Stromal cell of bone marrow (primary cell): Measurements from ENCODE around the gene GRB10.

Experiments
- DNase-seq: peaks from one replicate; pipeline ENCODE4 v3.0.0-alpha.2; 2012; ENCODE audit warnings: low read depth

Gene GRB10

GRCh38 chr7:50653126-50653864, 129.4 kb downstream of the GRB10 start:
- DNase-seq, result peak; percentile 41

GRCh38 chr7:50652400-50653125, 130.1 kb downstream of the GRB10 start:
- no peak for DNase-seq

GRCh38 chr7:50651271-50651989, 131.3 kb downstream of the GRB10 start:
- DNase-seq, result no peak

GRCh38 chr7:50650057-50650664, 132.5 kb downstream of the GRB10 start:
- DNase-seq, result no peak

- DNase-seq, result no peak
Measured at GRCh38 chr7:50649259-50649885, 133.3 kb downstream of the GRB10 start.

GRCh38 chr7:50648570-50649169, 134.0 kb downstream of the GRB10 start:
- DNase-seq, result no peak

- no peak for DNase-seq
Measured at GRCh38 chr7:50648076-50648475, 134.6 kb downstream of the GRB10 start.

- DNase-seq, result no peak
Measured at GRCh38 chr7:50647286-50647980, 135.3 kb downstream of the GRB10 start.

- DNase-seq, result no peak
Measured at GRCh38 chr7:50646069-50646468, 136.6 kb downstream of the GRB10 start.

GRCh38 chr7:50645186-50645585, 137.5 kb downstream of the GRB10 start:
- no peak for DNase-seq

GRCh38 chr7:50644586-50644985, 138.1 kb downstream of the GRB10 start:
- no peak for DNase-seq

- DNase-seq, result no peak
Measured at GRCh38 chr7:50644114-50644513, 138.6 kb downstream of the GRB10 start.

- no peak for DNase-seq
Measured at GRCh38 chr7:50641442-50642405, 141.0 kb downstream of the GRB10 start.

- no peak for DNase-seq
Measured at GRCh38 chr7:50640779-50641178, 141.9 kb downstream of the GRB10 start.

- DNase-seq, result no peak
Measured at GRCh38 chr7:50640256-50640655, 142.4 kb downstream of the GRB10 start.

- DNase-seq, result no peak
Measured at GRCh38 chr7:50637725-50638643, 144.7 kb downstream of the GRB10 start.

GRCh38 chr7:50634378-50634777, 148.3 kb downstream of the GRB10 start:
- no peak for DNase-seq

GRCh38 chr7:50633414-50633710, 149.3 kb downstream of the GRB10 start:
- DNase-seq, result no peak
